GM13977 (cell line): ENCODE data around the gene PABPC1L.

Experiments used
- DNase-seq: peaks from one replicate; pipeline ENCODE4 v3.0.0; 2012; ENCODE audit warnings: low spot score
- in situ Hi-C: fragments of 300-500 bp; cut with MboI; formaldehyde crosslinking; loops from one replicate; pipeline ENCODE4 v1.12.0; 2022; ENCODE audit warnings: low sequenced_read_pairs, low pct_unique_long_range_greater_than_20kb, mixed read lengths, inconsistent platforms; ENCODE audit not compliant: unreplicated experiment
- TF ChIP-seq, protein P1 (sequence below): IDR thresholded peaks from 2 replicates; pipeline ENCODE4 v1.5.1; 2012; ENCODE audit warnings: mild to moderate bottlenecking, control low read depth; ENCODE audit not compliant: insufficient read depth; ENCODE audit errors: extremely low read depth, missing control alignments

Gene PABPC1L

DNA sequence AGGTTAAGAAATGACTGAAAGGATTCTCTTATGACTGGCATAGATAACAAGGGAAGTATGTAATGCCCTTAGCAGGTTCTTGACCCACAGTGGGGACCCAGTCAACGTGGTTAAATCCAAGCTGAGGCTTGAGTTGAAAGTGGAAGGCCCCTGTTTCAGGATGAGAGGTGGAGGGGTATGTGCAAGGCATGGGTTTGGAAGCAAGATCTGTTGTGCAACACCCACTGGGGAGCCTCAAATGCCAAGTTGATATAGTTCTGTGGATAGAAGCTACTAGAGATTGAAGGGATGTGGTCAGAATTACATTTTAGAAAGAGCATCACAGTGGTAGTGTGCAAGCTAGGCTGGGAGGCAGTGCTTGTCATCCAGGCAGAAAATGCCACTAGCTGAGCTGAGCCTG lies 5.1 kb downstream of the PABPC1L start:
- in situ Hi-C loops = no loop called here
- TF ChIP-seq, protein P1, sequence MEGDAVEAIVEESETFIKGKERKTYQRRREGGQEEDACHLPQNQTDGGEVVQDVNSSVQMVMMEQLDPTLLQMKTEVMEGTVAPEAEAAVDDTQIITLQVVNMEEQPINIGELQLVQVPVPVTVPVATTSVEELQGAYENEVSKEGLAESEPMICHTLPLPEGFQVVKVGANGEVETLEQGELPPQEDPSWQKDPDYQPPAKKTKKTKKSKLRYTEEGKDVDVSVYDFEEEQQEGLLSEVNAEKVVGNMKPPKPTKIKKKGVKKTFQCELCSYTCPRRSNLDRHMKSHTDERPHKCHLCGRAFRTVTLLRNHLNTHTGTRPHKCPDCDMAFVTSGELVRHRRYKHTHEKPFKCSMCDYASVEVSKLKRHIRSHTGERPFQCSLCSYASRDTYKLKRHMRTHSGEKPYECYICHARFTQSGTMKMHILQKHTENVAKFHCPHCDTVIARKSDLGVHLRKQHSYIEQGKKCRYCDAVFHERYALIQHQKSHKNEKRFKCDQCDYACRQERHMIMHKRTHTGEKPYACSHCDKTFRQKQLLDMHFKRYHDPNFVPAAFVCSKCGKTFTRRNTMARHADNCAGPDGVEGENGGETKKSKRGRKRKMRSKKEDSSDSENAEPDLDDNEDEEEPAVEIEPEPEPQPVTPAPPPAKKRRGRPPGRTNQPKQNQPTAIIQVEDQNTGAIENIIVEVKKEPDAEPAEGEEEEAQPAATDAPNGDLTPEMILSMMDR = no peak
- no peak for DNase-seq

DNA sequence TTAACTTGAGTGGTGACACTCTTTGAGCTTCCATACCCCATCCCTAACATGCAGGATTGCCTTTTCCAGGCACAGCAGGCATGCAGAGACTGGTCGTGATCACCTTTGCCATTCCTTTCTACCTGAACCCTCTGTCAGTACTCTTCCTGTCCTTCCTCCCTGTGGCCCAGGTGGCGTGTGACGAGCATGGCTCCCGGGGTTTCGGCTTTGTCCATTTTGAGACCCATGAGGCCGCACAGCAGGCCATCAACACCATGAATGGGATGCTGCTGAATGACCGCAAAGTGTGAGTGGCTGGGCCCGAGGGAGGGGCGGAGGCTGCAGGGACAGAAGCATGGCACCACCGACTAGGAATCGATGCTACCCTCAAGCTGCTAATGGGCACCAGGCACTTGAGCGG lies 6.7 kb downstream of the PABPC1L start:
- TF ChIP-seq, protein P1 = no peak
- no peak for DNase-seq
- in situ Hi-C loops = no loop called here

DNA sequence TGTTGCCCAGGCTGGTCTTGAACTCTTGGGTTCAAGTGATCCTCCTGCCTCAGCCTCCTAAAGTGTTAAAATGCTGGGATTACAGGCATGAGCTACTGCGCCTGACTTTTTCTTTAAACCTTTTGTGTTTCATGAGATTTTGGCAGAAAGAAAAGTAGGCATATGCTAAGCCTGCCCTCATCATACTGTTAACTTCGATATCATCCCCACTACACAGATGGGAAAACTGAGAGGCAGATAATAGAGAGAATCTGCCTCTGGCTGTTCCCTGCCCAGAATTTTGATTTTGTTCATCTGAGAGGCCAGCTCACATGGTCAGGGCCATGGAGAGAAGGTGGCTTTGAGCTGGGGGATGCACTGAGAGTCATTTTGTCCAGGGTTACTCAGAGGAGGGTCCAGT lies 7.5 kb downstream of the PABPC1L start:
- TF ChIP-seq, protein P1 = no peak
- no peak for DNase-seq
- in situ Hi-C loops = no loop called here

DNA sequence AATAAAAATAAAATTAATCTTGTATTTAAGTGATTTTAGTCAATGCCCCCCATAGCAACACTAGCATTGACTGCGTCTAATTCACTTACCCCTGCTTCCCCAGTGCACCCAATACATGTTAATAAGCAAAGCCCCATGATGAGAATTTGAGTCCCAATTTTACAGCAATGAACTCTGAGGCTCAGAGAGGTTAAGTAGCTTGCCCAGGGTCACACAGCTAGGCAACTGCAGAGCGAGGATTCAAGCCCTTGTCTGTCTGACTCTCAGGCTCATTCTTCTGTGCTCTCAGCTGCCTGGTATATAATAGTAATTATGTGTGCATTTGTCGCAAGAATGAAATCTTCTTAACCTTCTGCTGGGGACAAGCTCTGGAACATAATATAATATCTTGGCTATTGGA lies 8.5 kb downstream of the PABPC1L start:
- in situ Hi-C loops = no loop called here
- no peak for DNase-seq
- TF ChIP-seq, protein P1 = no peak

DNA sequence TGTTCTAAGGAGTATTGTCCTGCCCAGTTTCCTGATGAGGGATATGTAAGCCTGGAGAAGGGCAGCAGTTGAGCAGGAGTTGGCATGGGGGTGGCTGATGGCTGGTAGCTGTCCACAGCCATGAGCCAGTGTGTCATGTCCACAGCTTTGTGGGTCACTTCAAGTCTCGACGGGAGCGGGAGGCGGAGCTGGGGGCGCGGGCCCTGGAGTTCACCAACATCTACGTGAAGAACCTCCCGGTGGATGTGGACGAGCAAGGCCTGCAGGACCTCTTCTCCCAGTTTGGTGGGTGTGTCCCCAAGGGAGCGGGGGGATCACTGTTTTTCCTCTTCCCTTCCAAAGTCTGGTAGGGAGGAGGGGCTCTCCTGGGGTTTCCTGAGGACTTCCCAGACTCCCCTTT lies 8.9 kb downstream of the PABPC1L start:
- in situ Hi-C loops = no loop called here
- no peak for DNase-seq

DNA sequence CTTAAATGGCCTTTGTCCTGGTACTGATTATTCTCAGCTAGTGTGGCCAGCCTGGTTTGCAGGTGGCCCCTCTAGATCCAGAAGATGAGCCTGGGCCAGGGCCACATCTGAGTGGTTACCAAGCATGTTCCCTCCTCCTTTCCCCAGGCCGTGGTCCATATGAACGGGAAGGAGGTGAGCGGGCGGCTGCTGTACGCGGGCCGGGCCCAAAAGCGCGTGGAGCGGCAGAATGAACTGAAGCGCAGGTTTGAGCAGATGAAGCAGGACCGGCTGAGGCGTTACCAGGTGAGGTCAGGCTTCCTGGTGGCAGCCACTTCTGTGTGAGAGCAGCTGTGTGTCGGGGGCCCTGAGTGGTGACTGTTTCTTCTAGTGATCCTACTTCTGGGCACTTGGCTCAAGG lies 11.6 kb downstream of the PABPC1L start:
- TF ChIP-seq, protein P1 = no peak
- DNase-seq = no peak
- in situ Hi-C loops = no loop called here

More for the DNA sequence above, 8.9 kb downstream of the PABPC1L start:
- TF ChIP-seq, protein P1 = no peak

DNA sequence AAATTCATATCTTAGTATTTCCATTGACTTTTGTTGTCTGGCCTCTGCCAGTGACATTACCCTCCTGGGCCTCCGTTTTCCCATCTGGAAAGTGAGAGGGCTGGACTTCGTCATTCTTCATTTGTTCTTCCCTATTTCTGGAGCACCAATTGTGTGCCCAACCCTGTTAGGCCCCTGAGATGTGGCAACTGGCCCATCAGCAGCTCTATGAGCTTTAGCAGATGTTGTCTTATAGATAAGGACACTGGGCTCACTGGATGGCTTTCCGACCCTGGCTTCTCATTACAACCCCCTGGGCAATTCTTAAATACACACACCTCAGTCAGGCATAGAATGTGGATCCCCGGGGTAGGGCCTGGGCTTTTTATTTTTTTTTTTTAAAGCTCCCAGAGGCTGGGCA lies 14.7 kb downstream of the PABPC1L start:
- no peak for DNase-seq
- in situ Hi-C loops = no loop called here
- TF ChIP-seq, protein P1 = no peak
